ENCODE results near the gene FAM222B. TPM values are rescaled to one million over a fixed set of nuclear protein-coding genes. Genes with fewer than 3 reads are reported as not detected.
"Not testable (repeated sequence)": the region's sequence is repeated elsewhere in the genome, so short reads cannot be mapped to it uniquely, and the experiment has no call there.

The FAM222B gene
- total and polyA plus RNA-seq, 2 donors (not counting 1 experiment from before 2014, with no cell fraction given): 10.8 to 23.1 TPM

- intact Hi-C loops (cut with micrococcal nuclease): no loop called here
Measured at GRCh38 chr17:28722417-28723158, 120.0 kb downstream of the FAM222B start.

GRCh38 chr17:28720997-28721329, 121.6 kb downstream of the FAM222B start:
- H3K27me3 ChIP-seq (replicated peaks in 1 of 4; ENCODE audit: control extremely low read depth in 1 of 4, control insufficient read depth in 3 of 4, insufficient read depth in 4 of 4, low read length in 3 of 4); H3K9me3 ChIP-seq (ENCODE audit: control extremely low read depth in 1 of 3, control insufficient read depth in 2 of 3, insufficient read depth in 1 of 3, low read length in 2 of 3); H3K9me3 Mint-ChIP-seq (ENCODE audit: insufficient read depth); H2AFZ ChIP-seq (ENCODE audit: insufficient read depth, low read depth, low read length, poor library complexity, severe bottlenecking); H3K27me3 Mint-ChIP-seq; intact Hi-C loops (cut with micrococcal nuclease); DNase-seq; ATAC-seq (ENCODE audit: low read depth): not testable (repeated sequence)
- Histone ChIP-seq H3K27ac (ENCODE audit: low read length in 2 of 2) (peak overlapping the region in 1 of 2 donors; percentile 81), H4K20me1 (ENCODE audit: control insufficient read depth, insufficient read depth, low read length, poor library complexity, severe bottlenecking) (peaks cover 56% of the 10 kb centered on the region), H3K4me1 (ENCODE audit: control insufficient read depth in 2 of 2, insufficient read depth in 2 of 2, low read length in 2 of 2) (peaks cover 57 to 78% of the 10 kb centered on the region in 2 donors), H3K9ac (ENCODE audit: low read length) (peak overlapping the region; percentile 86), H3K4me3 (ENCODE audit: control extremely low read depth in 1 of 5, extremely low read depth in 1 of 5, insufficient read depth in 1 of 5, low read depth in 2 of 5, low read length in 4 of 5) (peak overlapping the region; percentile 64 to 98 (median 97)), H3K4me2 (replicated peaks; ENCODE audit: low read depth, low read length, poor library complexity, severe bottlenecking) (peak overlapping the region; percentile 83), H3K79me2 (ENCODE audit: control insufficient read depth, insufficient read depth, low read length) (peaks cover 27% of the 10 kb centered on the region), H3K36me3 (replicated peaks in 1 of 2; ENCODE audit: control extremely low read depth in 1 of 2, control insufficient read depth in 1 of 2, extremely low read depth in 1 of 2, insufficient read depth in 2 of 2, low read length in 1 of 2) (peaks cover 0 to 39% of the 10 kb centered on the region in 2 experiments)
- H3K4me3 Mint-ChIP-seq: peak overlapping the region; percentile 99
- H3K27ac Mint-ChIP-seq: peak overlapping the region; percentile 97
- H3K4me1 Mint-ChIP-seq: peaks cover 70% of the 10 kb centered on the region
- ChIA-PET POLR2A (interaction anchor here (0.7 to 2.5 kb wide), 3 partner anchors 10 to 43 kb away, joined by 4 to 38 read pairs (median 5); partner anchors contain the start of gene PROCA1), CTCF (interaction anchor here (0.8 to 15.9 kb wide), 5 partner anchors 25 to 229 kb away, joined by 4 to 1020 read pairs (median 5); partner anchors contain the start of gene TRAF4)
- 52% methylated on average over 18 of the region's 19 CpGs for WGBS (ENCODE audit: insufficient coverage)

More at GRCh38 chr17:28722417-28723158, 120.0 kb downstream of the FAM222B start:
- peaks cover 80% of the 10 kb centered on the region for H3K4me1 Mint-ChIP-seq
- peak overlapping the region; percentile 53 for H3K27ac Mint-ChIP-seq
- TF ChIP-seq EZH2 (IDR thresholded peaks at IDR 0.05; ENCODE audit: borderline replicate concordance, insufficient read depth, low read depth, low read length, poor library complexity, severe bottlenecking) (no peak), CTCF (IDR thresholded peaks at IDR 0.05) (no peak)
- H3K27ac ChIP-seq (ENCODE audit: low read length in 2 of 2): peak overlapping the region in 1 of 2 donors; percentile 8
- H3K27me3 ChIP-seq (replicated peaks in 1 of 4; ENCODE audit: control extremely low read depth in 1 of 4, control insufficient read depth in 3 of 4, insufficient read depth in 4 of 4, low read length in 3 of 4): no peaks in the 10 kb centered on the region
- ATAC-seq (ENCODE audit: low read depth) (no peak), DNase-seq (no peak)
- 79% methylated on average over 4 of the region's 7 CpGs for WGBS (ENCODE audit: insufficient coverage)
- ChIA-PET CTCF (interaction anchor here (1.3 to 15.9 kb wide), 3 partner anchors 24 to 227 kb away, joined by 3 to 1020 read pairs (median 5); partner anchors contain the start of gene TRAF4), POLR2A (interaction anchor here (0.7 to 13.3 kb wide), 2 partner anchors 22 to 229 kb away, joined by 7 to 511 read pairs; partner anchors contain the start of genes PHF12 and TRAF4)
- H4K20me1 ChIP-seq (ENCODE audit: control insufficient read depth, insufficient read depth, low read length, poor library complexity, severe bottlenecking): peaks cover 56% of the 10 kb centered on the region
- no peaks in the 10 kb centered on the region for H3K9me3 ChIP-seq (ENCODE audit: control extremely low read depth in 1 of 3, control insufficient read depth in 2 of 3, insufficient read depth in 1 of 3, low read length in 2 of 3)
- H3K4me3 Mint-ChIP-seq: peak overlapping the region; percentile 19
- no peak overlapping the region for H2AFZ ChIP-seq (ENCODE audit: insufficient read depth, low read depth, low read length, poor library complexity, severe bottlenecking)
- peak overlapping the region; percentile 83 for H3K4me2 ChIP-seq (replicated peaks; ENCODE audit: low read depth, low read length, poor library complexity, severe bottlenecking)
- no peaks in the 10 kb centered on the region for H3K27me3 Mint-ChIP-seq
- H3K4me1 ChIP-seq (ENCODE audit: control insufficient read depth in 2 of 2, insufficient read depth in 2 of 2, low read length in 2 of 2): peaks cover 52 to 71% of the 10 kb centered on the region in 2 donors
- no peak overlapping the region for H3K4me3 ChIP-seq (ENCODE audit: control extremely low read depth in 1 of 5, extremely low read depth in 1 of 5, insufficient read depth in 1 of 5, low read depth in 2 of 5, low read length in 4 of 5)
- H3K9ac ChIP-seq (ENCODE audit: low read length): no peak overlapping the region
- peaks cover 27% of the 10 kb centered on the region for H3K79me2 ChIP-seq (ENCODE audit: control insufficient read depth, insufficient read depth, low read length)
- H3K36me3 ChIP-seq (replicated peaks in 1 of 2; ENCODE audit: control extremely low read depth in 1 of 2, control insufficient read depth in 1 of 2, extremely low read depth in 1 of 2, insufficient read depth in 2 of 2, low read length in 1 of 2): peaks cover 0 to 39% of the 10 kb centered on the region in 2 experiments
- H3K9me3 Mint-ChIP-seq (ENCODE audit: insufficient read depth): no peaks in the 10 kb centered on the region
